ENCODE measurements around the gene AZGP1.
"Not testable (repeated sequence)": the region's sequence is repeated elsewhere in the genome, so short reads cannot be mapped to it uniquely, and the experiment has no call there.

The AZGP1 gene

DNA sequence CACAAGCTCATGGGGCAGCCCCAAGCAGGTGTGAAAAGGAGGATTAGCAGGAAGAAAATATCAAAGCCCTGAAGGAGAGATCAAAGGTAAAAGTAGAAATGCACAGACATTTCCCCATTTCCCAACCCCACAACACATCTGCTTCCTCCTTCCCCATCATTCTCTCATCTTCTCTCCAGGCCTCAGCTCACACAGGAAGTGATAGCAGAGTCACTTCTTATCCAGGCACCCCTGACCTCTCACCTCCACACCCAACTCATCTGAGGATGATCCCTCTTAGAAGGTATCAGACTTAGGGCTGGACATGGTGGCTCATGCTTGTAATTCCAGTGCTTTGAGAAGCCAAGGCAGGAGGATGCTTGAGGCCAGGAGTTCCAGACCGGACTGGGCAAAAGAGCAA lies 28.2 kb downstream of the AZGP1 start:
- DNase-seq = no peak

DNA sequence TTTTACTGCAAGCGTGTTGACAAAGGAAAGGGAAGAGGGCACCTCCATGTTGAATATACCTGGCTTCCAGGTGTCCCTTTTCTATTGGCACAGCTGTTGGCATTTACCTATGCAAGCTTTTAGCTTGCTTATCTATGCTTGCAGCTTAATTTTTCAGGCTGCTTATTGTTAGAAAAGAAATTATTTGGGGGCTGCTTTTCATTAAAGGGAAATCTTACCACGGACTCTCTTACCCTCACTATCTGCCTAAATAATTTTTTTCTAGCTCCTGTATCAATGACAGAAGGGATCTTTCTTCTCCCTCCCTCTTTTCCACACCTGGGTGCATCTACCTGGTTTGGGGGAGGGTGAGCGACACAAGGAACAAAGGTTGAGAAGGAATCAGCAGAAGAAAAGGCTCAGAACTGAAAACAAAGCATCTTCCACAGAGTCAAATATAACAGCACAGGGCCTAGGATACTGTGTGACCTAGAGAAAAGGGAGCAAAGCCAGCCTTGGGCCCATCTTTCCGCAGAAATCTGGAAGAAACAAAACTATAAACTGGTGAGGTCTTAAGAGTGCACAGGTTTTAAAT lies 31.2 kb downstream of the AZGP1 start:
- no peak for DNase-seq

DNA sequence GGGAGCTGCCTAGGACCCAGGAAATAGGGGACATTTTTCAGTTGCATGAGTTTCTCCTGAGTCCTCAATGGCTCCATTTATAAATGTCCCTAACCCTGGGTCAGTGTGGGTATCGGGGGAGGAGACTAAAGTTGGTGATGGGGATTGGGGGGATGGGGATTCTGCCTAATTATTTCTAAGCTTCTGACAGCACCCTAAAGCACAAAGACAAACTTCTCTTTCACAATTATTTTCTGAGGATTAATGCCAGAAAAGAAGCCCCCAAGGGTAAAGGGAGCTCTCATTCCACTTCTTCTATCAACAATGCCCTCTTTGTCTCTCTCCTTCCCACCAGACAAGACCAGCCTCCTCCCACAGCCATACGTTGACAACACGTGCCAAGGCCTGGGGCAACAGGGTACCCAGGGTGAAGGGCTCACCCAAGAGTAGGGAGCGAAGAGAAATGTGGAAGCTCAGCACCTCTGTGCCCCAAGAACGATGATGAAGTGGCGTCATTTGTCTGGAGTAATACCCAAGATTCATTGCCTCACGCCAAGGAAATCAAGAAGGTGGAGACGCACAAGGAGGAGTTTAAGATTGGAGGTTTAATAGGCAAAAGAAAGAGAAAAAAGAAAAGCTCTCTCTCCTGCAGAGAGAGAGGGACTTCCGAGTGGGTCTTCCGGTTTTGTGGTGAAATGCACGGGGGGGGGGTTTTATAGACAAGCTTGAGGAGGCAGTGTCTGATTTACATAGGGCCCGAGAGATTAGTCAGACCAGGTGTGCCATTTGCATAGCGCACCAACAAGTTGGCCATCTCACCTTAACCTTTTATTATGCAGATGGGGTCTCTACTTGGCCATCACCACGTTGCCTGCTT lies 32.0 kb downstream of the AZGP1 start:
- no peak for DNase-seq

DNA sequence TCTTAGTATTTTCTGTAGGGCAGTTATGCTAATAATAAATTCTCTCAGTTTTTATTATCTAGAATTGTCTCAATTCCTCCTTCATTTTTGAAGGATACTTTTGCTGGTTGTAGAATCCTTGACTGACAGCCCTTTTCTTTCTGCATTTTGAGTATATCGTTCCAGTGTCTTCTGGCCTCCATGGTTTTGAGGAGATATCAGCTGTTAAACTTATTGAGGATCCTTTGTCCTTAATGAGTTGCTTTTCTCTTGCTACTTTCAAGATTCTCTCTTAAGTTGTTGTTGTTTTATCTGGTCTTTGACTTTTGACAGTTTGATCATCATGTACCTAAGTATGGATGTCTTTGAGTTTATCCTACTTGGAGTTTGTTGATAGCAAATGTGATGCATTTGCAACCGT lies 37.5 kb downstream of the AZGP1 start:
- no peak for DNase-seq

DNA sequence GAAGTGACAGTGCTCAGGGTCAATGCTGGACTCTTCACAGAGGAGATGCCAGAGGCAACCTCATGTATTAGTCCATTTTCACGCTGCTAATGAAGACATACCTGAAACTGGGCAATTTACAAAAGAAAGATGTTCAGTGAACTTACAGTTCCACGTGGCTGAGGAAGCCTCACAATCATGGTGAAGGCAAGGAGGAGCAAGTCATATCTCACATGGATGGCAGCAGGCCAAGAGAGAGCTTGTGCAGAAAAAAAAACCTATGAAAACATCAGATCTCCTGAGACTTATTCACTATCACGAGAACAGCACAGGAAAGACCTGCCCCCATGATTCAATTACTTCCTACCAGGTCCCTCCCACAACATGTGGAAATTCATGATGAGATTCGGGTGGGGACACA lies 40.8 kb downstream of the AZGP1 start:
- DNase-seq = not testable (repeated sequence)

DNA sequence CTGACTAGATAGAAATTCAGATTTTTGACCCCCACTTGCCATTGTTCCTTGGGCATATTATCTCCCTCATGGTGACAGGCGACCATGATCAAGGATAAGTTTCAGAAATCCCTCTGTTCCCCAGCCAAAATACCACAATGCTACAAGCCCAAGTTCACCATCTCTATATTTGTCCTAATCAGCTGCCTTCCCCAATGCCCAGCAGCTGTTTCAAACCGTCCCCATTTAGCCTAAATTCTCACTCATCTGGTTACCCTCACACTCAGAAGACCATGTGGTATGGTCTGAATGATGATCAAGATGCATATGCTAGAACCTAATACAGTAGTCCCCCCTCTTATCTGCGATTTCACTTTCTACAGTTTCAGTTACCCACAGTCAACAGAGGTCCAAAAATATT lies 45.5 kb downstream of the AZGP1 start:
- DNase-seq = no peak

DNA sequence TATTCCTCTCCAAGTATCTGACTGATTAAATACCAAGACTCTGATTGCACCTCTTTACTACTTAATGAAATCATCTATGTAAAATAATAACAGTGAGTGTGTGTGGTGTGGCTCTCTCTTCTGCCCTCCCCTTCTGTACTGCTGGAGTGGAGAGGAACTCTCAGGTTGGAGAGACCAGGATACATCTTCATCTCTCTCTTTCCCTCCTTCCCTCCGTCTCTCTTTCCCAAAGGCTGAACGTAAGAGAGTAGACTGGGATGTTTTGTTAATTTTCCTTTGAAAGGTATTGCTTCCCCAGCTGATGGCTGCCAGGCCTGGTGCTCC lies 46.1 kb downstream of the AZGP1 start:
- DNase-seq = no peak

DNA sequence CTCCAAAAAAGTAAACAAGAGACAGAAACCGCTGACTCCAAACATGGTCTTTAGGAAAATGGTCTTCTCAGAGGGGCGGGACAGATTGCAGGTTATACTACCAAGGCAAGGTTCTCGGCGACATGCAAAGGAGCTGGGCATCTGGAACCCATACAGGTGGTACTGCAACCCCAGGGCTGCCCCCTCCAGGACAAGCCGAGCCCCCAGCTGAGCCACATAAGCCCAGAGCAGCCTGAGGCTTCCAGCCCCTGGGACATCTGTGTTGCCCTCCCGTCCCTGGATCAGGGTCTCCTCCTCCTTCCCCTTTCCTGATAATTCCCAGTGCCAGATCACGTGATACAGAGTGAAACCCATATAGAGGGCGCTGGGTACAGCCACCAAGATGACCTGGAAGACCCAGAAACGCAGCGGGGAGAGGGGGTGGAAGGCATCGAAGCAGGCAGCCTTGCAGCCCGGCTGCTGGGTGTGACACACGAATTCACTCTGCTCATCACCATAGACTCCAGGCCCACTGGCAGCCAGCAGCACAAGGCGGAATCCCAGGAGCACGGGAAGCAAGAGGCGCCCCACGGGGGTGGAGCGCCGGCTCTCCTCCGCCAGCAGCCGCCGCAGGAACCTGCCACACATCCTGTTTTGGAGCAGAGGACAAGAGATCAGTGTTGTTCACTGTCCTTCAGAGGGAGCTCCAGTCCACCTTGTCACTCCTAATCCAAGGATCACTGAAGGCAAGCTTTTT lies 46.7 kb downstream of the AZGP1 start, which contains the start of gene GJC3:
TSS of gene GJC3 (minus strand) at position 627 of the 736 bp plus-strand sequence. CDS start at position 627, 0 bp downstream.
- peak; percentile 44 for DNase-seq

DNA sequence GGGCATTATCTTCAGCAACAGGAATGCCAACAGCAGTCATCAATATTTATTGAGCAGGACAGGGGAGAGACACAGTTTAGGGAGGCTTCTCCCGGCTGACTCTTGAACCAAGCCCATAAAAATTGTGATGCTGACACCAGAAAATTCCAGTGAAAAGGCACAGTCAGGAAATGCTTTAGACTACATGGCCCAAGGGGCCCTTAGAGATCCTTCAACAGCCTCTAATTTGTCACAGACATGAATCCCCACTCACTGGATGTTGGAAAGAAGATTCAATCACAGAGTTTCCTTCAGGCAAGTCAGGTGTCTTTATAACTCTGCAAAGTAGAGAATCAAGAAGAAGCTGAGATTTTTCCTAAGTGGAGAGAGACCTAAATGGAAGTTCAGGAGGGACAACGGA lies 47.6 kb downstream of the AZGP1 start:
- no peak for DNase-seq

DNA sequence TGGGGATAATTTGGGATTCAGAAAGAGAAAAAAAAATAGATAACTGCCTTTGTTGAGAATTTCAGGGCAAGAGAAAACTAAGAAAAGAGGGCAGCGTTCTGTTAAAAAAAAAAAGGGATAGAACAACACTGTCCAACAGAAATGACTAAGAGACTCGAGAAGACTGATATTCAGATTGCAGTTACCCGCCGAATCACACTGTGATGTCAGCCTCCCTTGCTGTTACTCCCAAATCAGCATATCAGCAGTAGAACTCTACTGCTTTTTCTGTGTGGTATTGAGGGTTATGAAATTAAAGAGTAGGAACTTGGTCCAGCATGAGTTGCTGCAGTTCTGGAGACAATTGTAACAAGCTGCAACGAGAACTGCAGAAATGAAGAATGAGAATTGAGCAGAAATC lies 48.3 kb downstream of the AZGP1 start:
- DNase-seq = no peak

DNA sequence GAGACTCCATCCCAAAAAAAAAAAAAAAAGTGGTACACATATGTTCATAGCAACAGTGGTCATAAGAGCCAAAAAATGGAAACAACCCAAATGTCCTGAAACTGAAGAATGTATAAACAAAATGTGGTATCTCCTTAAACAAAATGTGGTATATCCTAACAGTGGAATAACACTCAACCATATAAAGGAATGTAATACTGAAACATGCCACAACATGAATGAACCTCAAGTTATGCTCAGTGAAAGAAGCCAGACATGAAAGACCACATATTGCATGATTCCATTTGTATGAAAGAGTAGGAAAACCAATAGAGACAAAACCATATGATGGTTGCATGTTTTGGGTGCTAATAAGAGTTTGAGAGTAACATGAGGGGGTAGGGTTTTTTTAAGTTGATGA lies 49.5 kb downstream of the AZGP1 start:
- DNase-seq = no peak

DNA sequence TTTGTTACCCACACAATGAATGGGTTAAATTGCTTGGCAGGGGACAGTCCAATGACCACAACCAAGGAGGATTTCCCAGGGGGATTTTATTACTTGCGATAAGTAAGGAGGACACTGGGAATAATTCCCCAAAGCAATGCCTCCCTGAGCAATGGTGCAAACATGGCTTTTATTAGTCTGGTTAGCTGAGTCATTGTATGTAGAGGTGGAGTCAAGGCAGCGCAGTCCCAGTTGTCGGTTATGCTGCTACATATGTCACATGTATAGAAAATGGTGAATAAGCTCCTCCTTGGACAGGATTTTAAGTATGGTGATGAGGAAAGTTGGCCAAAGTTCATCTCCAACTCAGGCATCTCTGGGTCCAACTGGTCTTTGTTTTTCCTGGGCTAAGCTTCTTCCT lies 52.6 kb downstream of the AZGP1 start:
- no peak for DNase-seq

DNA sequence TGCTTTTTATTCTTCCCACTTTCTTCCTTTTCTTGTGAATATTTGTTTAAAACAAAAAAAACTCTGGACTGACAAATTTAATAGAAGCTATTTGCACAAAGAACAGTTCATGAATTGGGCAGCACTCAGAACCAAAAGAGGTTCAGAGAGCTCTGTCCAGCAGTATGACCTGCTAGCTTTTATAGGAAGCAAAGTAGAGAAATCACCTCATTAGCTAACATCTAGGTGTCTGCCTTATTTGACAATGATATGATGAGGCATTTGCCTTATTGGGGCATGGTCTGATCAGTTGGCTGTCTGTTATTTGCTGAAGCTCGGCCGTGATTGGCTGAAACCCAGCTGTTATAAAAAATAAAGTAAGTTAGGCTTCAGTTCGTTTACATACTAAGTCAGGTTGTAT lies 55.7 kb downstream of the AZGP1 start:
- DNase-seq = no peak

DNA sequence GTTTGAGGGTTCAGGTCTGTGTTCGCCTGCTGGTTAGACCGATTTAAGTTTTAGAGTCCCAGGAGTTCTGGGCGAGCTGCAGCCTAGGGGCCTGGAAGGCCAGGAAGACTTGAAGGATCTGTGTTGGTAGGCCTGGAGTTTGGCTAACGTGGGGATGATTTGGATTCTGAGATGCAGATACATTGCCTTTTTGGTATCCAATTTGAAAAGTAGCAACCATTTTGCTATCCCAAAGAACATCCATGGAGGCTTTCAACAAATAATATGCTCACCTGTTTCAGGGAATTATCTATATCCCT lies 56.1 kb downstream of the AZGP1 start:
- DNase-seq = no peak

DNA sequence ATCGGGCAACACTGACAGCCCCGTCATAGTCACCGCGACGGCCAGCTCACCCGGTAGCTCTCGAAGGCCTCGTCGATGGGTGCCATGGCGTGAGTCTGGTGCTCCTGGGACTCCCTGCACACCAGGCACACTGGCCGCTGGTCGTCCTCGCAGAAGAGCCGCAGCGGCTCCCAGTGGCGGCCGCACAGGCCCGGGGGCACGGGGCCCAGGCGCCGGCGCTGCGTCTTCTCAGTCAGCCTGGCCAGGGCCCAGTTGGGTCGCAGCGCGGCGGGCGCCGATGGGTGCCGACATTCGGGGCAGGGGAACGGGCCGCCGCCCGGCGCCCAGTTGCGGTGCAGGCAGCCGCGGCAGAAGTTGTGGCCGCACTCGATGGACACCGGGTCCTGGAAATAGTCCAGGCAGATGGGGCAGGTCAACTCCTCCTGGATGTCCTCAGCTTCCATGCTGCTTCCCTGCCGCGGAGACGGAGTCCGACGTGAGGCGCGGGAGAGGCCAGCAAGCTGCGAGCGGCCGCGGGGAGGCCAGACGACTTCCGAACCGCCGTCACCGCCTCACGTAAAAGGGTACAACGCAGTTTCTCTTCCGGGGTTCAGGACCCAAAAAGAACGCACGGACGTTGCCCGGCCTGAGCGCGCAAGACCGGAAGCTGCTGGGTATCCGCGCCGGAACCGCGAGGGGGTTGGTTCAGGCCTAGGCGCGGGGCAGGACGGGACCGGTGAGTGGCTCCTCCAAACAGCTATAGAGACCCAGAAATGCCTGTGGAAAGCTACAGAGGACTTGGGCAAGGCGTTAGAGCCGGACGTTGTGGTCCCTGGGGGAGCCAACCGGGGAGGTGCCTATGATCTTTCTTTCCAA lies 56.6 kb downstream of the AZGP1 start, which contains the start of gene TRIM4:
TSS of gene TRIM4 (minus strand) at position 572 of the 855 bp plus-strand sequence. CDS start at position 443, 129 bp downstream.
- DNase-seq = peak; percentile 92
